Tibial nerve (tissue), 3 donors: Measurements from ENCODE around the gene NUP188.

Experiments
- CTCF ChIP-seq, 5 experiments: fragments of 200-600 bp in 3 of 5; fragments of 450-650 bp in 2 of 5; sonication (generic) in 3 of 5; IDR thresholded peaks; one replicate each; pipeline ENCODE4 v1.5.1; 2016 to 2019; ENCODE audit warnings: antibody characterized with exemption in 5 of 5, mild to moderate bottlenecking in 3 of 5, moderate library complexity in 2 of 5
- POLR2A ChIP-seq, 2 donors: fragments of 450-650 bp; IDR thresholded peaks; one replicate each; pipeline ENCODE4 v1.6.1; 2017; ENCODE audit warnings: antibody characterized with exemption in 2 of 2, mild to moderate bottlenecking in 2 of 2, moderate library complexity in 2 of 2

DNA sequence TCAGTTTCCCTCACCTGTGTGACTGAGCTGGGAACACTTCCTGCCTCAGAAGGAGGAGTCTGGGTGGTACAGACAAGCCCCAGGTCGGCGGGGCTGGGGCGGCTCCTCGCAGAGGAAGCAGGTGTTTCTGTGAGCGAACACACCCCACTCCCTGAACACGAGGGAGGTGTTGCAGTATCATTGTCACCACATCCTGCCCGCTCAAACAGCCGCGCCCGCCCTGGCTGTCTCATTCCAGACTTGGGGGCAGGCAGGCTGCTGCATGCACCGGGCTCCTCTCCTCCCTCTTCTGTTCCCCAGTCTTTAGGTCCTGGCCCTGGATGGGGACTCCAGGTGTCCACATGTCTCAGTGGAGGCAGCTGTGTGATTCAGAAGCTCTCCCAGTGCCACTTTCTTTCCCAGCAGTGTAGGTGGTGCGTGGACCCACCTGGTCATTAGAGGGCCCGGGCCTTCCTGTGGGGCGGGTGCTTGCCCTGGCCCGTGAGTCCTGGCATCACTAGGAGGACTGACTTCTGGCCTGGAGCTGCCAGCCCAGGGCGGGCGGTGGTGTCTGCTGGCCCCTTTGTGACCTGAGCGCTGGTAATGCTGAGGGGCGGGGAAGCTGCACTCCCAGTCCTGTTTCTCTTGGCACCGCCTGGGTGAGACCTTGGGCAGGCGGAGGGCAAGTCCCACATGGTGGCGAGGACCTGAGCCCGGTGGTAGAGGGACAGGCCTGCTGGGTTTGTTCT, 45.0 kb upstream of the NUP188 start:
- no peak for TF ChIP-seq POLR2A (IDR thresholded peaks at IDR 0.05)
- TF ChIP-seq CTCF (IDR thresholded peaks at IDR 0.05): no peak
